ENCODE data around the gene TEKT5.
"Not testable (repeated sequence)": the region's sequence is repeated elsewhere in the genome, so short reads cannot be mapped to it uniquely, and the experiment has no call there.

TEKT5 gene

DNA sequence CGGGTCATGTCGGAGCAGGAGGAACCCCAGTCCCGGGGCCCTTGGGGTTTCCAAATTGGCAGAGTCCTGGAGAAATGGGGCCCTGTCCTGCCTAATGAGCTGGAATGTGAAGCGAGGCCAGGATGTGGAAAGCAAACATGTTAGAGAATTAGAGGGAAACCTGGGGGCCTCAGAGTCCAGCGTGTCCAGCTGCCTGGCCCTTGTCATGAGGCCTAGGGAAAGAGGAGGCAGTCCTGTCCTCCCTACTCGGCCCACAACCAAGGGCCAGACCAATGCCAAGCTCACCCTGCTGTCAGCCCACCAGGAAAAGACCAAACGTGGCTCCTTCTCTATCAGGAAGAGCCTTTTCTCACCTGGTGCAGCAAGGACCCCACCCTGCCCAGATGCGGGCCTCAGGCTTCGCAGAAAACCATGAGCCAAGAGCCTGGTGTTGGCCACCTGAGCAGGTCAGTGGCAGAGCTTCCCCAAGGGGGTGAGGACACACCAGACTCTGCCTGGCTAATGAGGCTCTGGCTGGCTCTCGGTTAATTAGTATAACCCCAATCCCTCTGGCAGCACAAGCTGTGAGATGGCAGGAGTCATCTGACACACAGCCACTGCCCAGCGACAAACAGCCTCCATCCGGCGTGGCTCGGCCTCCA, 10.1 kb downstream of the TEKT5 start:
- no peak for DNase-seq (ENCODE audit: low spot score)

DNA sequence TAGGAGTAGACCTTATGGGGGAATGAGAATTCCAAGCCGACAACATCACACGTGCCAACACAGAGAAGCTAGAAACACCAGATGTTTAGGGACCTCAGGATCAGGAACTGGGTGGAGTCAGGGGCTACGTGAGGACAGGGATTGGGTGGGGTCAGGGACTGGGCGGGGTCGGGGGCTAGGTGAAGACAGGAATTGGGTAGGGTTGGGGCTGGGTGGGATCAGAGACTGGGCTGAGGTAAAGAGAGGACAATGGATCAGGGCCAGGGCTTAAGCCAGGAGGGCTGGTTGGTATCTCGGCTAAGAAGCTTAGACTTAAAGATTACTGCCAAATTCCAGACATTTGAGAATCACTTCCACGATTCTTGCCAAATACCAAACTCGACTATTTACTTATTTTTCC, 11.6 kb downstream of the TEKT5 start:
- DNase-seq (ENCODE audit: low spot score), result peak; percentile 92

DNA sequence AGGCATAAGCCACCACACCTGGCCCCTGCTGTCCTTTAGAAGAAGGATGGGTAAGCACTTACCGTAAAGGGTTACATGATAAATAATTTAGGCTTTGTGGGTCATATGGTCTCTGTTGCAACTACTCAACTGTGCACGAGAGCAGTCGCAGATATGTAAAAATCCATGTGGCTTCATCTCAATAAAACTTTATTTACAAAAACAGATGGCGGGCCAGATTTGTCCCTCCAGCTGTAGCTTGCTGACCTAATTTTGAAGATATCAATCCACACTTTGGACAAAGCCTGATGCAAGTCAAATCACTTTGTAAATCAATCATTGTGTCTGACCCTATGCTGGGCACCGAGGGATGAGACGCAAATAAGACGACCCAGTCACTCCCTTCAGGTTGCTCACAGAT, 12.1 kb downstream of the TEKT5 start:
- DNase-seq (ENCODE audit: low spot score), result no peak

DNA sequence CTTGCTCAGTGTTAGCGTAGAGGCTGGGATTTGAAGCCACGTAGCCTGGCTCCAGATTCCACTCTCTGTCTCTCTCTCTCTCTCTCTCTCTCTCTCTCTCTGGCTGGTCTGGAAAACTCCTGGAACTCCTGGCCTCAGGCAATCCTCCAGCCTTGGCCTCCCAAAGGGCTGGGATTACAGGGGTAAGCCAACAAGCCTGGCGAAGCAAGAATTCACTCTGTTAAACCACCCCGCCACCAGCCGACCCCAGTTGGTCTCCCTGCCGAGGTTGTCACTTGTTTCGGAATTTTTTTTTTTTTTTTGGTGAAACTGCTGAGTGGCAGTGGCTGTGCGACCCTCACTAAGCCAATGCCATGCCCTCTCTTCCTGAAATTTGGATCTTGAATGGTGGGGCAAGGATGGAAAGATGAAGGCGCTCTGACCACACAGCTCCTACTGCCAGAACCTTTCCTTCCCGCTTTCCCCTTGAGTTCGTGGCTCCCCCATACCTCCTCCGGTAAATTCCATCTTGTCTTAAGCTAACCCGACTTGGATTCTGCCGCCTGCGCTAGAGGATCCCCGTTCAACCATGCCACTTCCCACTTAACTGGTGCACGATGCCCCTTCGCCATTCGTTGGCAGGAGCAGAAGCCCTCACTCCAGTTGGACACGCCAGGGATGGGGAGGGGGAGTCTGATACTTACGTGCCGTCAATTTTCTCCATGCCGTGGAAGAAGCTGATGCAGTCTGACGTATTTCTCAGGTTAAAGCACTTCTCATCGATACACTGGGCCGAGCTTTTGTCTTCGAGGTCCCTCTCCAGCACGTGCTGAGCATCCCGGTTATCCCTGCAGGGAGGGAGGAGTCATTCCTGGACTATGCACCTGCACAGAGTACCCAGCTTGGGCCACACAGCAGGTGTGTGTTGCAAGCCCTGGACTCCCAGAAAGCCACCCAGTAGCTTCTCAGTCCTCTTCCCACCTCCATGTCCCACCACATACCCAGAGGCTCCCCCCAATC, 13.1 kb downstream of the TEKT5 start:
- DNase-seq (ENCODE audit: low spot score), result no peak

DNA sequence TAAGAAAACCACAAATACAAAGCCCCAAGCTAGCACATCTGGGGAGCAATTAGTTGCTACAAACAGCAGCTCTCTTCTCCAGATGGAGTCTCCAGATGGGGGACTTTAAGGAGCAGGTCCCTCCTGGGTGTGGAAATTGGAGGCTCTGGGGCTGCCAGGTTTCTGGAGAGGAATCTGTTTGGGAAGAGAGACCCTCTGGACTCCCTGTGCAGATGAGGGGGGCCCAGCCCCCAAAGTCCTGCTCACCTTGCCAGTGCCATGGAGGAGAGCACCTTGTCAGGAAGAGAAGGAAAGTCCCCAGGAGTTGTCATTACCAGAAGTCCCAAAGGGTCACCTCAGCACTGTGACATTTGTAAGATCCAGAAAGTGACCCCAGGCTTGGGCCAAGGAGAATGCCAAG, 14.8 kb downstream of the TEKT5 start:
- DNase-seq (ENCODE audit: low spot score), result no peak

DNA sequence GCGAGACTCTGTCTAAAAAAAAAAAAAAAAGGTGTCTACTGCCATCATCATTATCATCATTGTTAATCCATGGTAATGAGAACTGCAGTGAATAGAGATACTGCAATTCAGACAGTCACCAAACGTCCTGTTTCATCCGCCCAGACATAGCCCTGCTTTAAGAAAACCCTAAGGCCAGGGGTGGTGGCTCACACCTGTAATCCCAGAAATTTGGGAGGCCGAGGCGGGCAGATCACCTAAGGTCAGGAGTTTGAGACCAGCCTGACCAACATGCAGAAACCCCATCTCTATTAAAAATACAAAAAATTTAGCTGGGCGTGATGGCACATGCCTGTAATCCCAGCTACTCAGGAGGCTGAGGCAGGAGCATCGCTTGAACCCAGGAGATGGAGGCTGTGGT, 15.3 kb downstream of the TEKT5 start:
- DNase-seq (ENCODE audit: low spot score), result not testable (repeated sequence)

DNA sequence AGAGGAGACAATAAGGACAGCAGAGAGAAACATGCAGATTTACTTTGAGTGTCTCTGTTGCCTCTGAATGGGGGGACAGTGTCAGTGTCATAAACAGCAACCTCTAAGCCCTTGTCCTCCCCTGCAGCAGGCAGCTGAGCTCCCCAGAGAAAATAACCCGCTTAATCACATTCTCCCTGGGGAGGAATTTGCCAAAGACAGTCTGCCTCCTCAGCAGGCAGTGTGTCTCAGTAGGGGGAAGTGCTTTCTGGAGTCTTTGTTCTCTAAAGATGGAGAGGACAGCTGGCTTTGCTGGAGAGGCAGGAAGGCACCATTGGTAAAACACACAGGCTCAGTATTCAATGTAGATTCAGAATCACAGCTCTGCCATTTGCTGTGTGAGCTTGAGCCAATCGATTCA, 16.1 kb downstream of the TEKT5 start:
- DNase-seq (ENCODE audit: low spot score), result peak; percentile 82

DNA sequence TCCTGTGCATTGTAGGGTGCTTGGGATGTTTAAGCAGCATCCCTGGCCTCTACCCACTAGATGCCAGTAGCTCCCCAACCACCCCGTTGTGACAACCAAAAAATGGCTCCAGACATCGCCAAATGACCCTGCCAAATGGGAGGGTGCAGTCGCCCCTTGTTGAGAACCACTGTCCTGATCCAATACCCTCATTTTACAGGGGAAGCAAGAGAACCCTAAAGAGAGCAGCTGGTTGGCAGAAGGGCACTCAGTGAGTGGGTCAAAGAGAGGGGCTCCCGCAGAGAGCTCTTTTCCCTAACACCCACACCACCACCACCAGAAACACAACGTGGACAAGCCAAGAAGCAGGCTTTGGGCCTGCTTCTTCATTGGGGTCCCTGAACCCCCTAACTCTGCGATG, 18.4 kb downstream of the TEKT5 start:
- no peak for DNase-seq (ENCODE audit: low spot score)

DNA sequence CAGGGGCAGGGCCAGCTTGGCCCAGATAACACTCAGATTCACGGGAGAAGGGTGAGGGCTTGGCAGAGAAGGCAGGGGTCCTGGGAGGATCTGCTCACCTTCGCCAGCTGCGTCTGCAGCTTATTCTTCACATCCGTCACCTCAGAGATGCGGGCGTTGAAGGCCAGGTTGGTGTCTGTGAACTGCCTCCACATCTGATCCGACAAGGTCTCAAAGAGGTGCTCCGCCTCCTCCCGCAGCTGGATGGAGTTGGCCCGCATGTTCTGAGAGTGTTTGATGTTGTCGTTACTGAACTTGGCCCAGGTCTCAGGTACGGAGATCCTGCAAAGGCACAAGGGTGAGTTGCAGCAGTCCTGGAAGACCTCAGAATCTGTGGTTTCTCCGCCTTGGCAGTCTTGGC, 18.9 kb downstream of the TEKT5 start:
- no peak for DNase-seq (ENCODE audit: low spot score)

DNA sequence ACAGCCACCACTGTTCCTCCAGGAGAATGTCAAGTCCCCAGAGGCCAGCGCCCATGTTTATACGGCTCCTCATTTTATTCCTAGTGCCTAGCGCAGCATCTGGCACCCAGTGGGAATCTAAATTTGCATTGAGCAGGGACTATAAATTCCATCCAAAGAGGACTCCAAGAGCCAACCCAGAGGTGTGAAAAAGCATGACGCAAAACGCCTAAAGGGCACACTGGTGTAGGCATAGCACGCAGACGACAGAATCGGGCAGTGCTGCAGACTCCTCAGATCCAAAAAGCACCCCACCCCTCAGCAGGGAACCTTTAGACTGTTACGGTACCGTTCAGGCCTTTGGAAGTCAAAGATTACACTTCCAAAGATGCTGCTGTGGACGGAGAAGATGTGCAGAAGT, 19.5 kb downstream of the TEKT5 start:
- no peak for DNase-seq (ENCODE audit: low spot score)

DNA sequence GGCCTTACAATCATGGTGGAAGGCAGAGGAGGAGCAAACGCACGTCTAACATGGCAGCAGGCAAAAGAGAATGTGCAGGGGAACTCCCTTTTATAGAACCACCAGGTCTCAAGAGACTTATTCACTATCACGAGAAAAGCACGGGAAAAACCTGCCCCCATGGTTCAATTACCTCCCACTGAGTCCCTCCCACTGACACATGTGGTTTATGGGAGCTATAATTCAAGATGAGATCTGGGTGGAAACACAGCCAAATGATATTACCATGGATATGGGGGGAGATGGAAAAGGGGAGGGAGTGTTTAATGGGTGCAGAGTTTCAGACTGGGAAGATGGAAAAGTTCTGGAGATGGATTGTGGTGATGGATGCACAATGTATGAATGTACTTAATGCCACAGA, 23.0 kb downstream of the TEKT5 start:
- no peak for DNase-seq (ENCODE audit: low spot score)

DNA sequence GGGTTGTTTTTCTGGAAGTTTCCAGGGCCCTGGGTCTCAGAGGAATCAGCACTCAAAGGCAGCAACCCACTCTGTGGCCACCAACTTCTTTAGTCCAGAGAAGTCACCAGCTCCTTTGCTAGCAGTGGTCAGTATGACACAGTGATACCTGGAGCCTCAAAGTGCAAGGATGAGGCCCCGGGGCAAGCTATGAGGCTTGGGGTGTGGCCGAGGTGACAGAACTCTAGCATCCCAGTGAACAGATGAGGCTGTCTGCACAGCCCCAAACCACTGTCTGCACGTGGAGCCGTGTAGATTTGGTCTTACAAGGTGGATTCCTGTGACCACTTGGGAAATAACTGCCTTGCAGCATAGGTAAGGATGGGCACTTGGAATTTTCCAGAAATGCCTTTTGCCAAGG, 24.9 kb downstream of the TEKT5 start:
- DNase-seq (ENCODE audit: low spot score), result no peak

DNA sequence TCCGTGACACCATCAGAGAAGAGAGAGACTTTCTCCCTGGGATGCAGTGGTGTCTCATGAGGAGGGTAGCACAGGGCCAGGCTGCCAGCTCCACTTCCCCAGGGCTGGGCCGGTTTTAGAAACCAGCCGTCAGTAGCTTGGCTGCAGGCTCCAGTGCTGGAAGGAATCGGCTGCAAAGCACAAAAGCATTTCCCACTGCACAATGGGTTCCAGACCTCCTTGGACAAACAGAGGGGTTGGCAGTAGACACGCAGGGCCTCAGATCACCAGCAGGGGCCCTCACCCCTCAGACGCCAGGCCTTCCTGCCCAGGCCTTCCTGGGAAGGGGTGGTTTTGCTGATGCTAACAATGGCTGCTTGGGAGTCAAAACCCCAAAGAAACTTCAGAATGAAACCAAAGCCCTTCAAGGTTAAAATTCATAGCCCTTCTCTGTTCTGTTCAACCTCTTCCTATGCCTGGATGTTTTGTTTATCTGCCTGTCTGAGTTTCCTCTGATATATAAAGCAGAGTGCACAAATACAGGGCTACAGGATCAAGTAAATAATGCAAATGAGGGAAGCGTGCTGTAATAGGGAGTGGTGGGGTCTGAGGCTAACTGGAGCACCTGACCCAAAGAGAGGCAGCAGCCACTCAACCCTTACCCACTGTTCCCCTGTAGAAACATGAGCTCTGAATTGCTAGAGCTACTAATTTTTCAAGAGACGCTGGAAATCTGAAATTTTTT, 26.2 kb downstream of the TEKT5 start:
- DNase-seq (ENCODE audit: low spot score), result peak; percentile 81

DNA sequence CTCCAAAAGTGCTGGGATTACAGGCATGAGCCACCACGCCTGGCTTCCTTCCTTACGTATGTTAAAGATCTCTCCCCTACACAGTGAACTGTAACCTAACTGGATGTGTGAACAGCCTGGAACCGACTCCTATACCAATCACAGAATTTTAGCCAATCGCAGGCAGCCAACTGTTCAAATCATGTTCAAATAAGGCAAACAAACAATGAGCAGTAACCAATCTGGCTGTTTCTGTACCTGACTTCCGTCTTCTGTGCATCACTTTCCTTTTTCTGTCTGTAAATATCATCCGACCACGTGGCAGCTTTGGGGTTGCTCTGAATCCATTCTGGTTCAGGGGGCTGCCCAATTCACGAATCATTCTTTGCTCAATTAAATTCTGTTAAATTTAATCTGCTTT, 27.5 kb downstream of the TEKT5 start:
- no peak for DNase-seq (ENCODE audit: low spot score)

DNA sequence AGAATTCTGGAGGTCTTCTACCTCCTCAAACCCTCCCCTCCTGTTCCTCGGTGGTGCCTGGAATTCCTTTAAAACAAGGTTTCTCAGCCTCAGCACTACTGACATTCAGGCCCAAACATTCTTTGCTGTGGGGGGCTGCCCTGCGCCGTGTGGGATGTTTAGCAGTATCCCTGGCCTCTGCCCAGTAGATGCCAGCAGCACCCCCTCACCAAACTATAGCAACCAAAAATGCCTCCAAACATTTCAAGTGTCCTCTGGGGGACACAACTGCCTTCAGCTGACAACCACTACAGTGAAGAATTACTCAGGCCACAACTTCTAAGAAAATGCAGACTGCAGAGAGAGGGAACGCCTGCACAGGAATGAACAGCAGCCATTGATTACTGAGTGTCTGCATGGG, 28.4 kb downstream of the TEKT5 start:
- DNase-seq (ENCODE audit: low spot score), result no peak

DNA sequence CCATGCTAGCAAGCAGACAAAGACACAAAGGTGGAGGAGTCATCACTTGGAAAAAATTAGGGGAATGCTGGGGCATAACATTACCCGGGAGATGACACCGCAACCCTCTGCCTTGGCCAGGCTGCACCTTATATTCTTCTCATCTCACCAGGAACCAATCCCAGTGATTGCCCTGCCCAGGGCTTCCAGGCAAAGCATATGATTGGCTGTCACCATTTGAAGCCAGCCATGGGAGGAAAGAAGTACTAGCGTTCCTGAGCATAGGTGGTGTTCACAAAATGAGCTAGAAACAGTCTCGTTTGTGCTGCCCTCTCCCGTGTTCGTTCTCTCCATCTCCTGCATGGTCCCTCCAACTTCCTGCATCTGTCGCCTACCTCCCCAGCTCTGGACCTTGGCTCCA, 29.6 kb downstream of the TEKT5 start:
- DNase-seq (ENCODE audit: low spot score), result no peak

DNA sequence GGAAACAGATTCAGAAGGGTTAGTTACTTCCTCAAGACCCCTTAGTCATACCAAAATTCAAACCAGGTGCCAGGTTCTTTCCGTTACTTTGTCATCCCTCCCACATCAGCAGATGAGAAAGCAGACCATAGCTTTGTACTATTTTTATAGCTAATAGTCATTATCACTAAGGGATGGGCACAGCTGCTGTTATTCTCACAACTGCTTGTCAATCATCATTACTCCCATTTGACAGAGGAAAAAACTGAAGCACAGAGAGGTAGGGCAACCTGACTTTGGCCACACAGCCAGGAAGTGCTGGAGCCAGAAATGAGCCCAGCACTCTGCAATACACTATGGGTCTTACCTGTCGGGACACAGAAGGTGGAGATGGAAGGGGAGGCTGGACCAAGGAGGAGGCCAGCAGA, 30.0 kb downstream of the TEKT5 start:
- DNase-seq (ENCODE audit: low spot score), result no peak

DNA sequence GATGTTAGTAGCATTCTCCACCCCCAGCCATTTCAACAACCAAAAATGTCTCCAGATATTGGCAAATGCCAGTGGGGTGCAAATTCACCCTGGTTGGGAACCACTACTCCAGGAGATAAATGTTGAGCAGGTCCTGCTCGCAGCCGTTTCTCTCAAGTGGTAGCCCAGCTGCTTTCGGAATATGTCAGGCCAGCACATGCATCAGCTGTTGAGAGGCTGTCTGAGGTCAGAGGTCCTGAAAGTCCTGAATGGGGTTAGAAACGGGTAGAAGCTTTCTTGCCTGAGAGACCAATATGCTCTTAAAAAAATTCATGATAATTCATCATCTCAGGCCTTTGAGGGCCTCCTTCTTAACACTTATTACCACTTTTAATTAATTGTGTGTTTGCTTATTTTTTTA, 31.0 kb downstream of the TEKT5 start:
- DNase-seq (ENCODE audit: low spot score), result no peak

DNA sequence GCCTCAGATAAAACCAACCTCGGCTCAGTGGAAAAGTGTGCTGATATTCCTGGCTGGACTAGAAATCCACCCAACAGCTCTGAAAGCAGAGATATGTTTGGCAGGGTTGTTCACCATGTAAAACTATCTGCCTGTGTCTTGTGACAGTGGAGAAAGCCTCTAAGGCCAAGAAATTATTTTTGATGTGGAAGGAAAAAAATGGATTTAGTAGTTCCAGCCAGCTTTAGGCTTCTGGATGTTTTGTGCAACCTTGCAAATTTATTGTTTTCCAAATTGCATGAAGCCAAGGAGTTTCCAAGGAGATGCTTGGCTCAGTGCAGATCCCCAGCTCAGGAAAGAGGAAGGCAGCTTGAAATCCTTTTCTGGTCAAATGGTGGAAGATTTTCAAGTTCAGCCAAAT, 31.6 kb downstream of the TEKT5 start:
- no peak for DNase-seq (ENCODE audit: low spot score)

DNA sequence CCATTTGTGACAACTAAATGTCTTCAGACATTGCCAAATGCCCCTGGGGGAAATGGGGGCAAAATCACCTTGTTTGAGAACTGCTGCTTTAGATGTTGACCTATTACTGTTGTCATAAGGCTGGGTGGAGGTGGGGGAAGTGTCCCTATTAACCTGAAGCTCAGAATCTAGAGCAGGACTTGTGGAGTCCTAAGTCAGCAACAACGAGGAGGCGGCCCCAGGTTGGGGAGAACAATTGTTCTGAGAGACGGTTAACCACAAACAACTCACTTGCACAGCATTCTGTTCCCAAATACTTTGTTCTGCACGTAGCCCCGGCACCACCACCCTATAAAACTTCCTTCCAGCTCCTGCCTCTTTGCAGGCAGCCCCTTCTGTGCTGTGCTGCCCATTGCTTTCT, 32.5 kb downstream of the TEKT5 start:
- DNase-seq (ENCODE audit: low spot score), result no peak

DNA sequence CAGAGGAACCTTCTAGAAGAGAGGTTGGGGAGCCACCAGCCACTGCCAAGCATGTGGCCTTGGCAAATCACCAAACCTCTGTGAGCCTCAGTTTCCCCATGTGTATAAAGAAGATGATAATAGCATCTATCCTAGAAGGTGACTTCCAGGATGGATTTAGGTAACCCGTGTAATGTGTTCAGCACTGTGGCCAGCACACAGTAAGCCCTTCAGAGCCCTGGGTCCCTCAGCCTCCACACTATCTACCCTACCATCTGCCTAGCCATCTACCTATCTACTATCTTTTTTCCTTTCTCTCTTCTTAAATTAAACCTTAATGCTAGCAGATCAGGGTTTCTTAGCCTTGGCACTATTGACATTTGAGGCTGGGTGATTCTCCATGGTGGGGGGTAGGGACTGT, 33.0 kb downstream of the TEKT5 start:
- no peak for DNase-seq (ENCODE audit: low spot score)

DNA sequence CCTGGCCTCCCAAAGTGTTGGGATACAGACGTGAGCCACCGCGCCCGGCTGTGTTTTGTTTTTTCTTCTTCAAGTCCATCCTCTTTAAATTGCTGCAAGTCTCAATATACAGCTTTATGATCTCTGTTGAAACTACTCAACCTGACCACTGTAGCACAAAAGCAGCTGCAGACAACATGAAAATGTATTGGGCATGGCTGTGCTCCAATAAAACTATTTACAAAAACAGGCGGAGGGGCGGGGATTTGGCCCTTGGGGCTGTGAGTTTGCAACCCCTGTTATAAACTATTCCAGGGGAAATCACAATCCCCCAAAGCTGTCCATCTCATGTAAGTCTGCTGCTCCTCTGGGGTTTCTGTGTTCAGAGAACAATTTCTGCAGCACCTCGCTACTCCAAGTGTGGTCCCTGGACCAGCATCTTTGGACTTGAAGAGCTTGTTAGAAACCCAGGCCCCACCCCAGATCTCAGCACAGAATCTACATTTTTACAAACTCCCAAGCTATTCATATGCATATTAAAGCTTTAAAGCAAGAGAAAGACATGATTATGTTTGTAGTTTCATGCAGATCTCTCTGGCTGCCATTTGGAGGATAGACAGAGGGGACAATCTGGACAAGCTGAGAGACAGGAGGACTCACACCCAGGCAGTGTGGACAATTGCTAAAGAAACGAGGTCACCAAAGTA, 33.6 kb downstream of the TEKT5 start:
- DNase-seq (ENCODE audit: low spot score), result no peak
